ENCODE measurements around the gene MBNL2. TPM values are rescaled to one million over a fixed set of nuclear protein-coding genes. Genes with fewer than 3 reads are reported as not detected.

The MBNL2 gene
- total RNA-seq, 3 donors from 2014 or later (not counting 1 experiment from before 2014, with no cell fraction given), result 30.9 to 38.3 (median 33.1) TPM

GRCh38 chr13:97226013-97226412, 3.9 kb downstream of the MBNL2 start:
- H3K27ac ChIP-seq (ENCODE audit: low read length), result peak overlapping the region; percentile 80
- peak overlapping the region; percentile 93 for H3K27ac Mint-ChIP-seq
- no peaks in the 10 kb centered on the region for H3K27me3 Mint-ChIP-seq (ENCODE audit: low read depth in 2 of 2)
- ATAC-seq (no peak), DNase-seq (peak in 1 of 2 donors; percentile 9)
- peaks cover 42% of the 10 kb centered on the region for H3K4me1 ChIP-seq (ENCODE audit: control insufficient read depth, insufficient read depth, low read length)
- no peaks in the 10 kb centered on the region for H3K9me3 Mint-ChIP-seq
- no peaks in the 10 kb centered on the region for H3K27me3 ChIP-seq (ENCODE audit: control insufficient read depth, insufficient read depth, low read length)
- 87% methylated on average over 7 of the region's 8 CpGs for WGBS (ENCODE audit: insufficient coverage)
- no peak overlapping the region for H3K4me3 ChIP-seq (ENCODE audit: low read length)
- H3K9me3 ChIP-seq (ENCODE audit: control insufficient read depth, insufficient read depth, low read length), result no peaks in the 10 kb centered on the region
- intact Hi-C loops (cut with micrococcal nuclease), result loop anchor here (5.0 kb wide), 1 partner anchor 36 kb away; no protein-coding TSS in a partner anchor
- H3K4me3 Mint-ChIP-seq, result peak overlapping the region; percentile 96
- H3K36me3 Mint-ChIP-seq, result no peaks in the 10 kb centered on the region
- H3K36me3 ChIP-seq (ENCODE audit: control insufficient read depth, insufficient read depth, low read length), result no peaks in the 10 kb centered on the region
- H3K4me1 Mint-ChIP-seq, result peaks cover 72% of the 10 kb centered on the region in 2 donors
- no peak for TF ChIP-seq CTCF (IDR thresholded peaks at IDR 0.05)

- ATAC-seq (peak; percentile 57 to 78 (median 65)), DNase-seq (peak in 1 of 2 donors; percentile 81)
- Mint-ChIP-seq H3K27ac (peak overlapping the region; percentile 93), H3K9me3 (no peaks in the 10 kb centered on the region), H3K4me1 (peaks cover 72% of the 10 kb centered on the region in 2 donors), H3K36me3 (no peaks in the 10 kb centered on the region), H3K27me3 (ENCODE audit: low read depth in 2 of 2) (no peaks in the 10 kb centered on the region), H3K4me3 (peak overlapping the region; percentile 92)
- Histone ChIP-seq H3K4me1 (ENCODE audit: control insufficient read depth, insufficient read depth, low read length) (peaks cover 38% of the 10 kb centered on the region), H3K4me3 (ENCODE audit: low read length) (peak overlapping the region; percentile 12), H3K9me3 (ENCODE audit: control insufficient read depth, insufficient read depth, low read length) (no peaks in the 10 kb centered on the region), H3K27me3 (ENCODE audit: control insufficient read depth, insufficient read depth, low read length) (no peaks in the 10 kb centered on the region), H3K27ac (ENCODE audit: low read length) (peak overlapping the region; percentile 80), H3K36me3 (ENCODE audit: control insufficient read depth, insufficient read depth, low read length) (no peaks in the 10 kb centered on the region)
- intact Hi-C loops (cut with micrococcal nuclease), result loop anchor here (5.0 kb wide), 1 partner anchor 35 kb away; no protein-coding TSS in a partner anchor
- WGBS (ENCODE audit: insufficient coverage), result 5% methylated on average over 5 of the region's 6 CpGs
- no peak for TF ChIP-seq CTCF (IDR thresholded peaks at IDR 0.05)
Observed at GRCh38 chr13:97226788-97227627, 4.9 kb downstream of the MBNL2 start.

- no peaks in the 10 kb centered on the region for H3K36me3 ChIP-seq (ENCODE audit: control insufficient read depth, insufficient read depth, low read length)
- Mint-ChIP-seq H3K4me3 (no peak overlapping the region), H3K4me1 (peaks cover 69 to 75% of the 10 kb centered on the region in 2 donors), H3K27ac (peak overlapping the region in 1 of 2 donors; percentile 52), H3K36me3 (no peaks in the 10 kb centered on the region), H3K9me3 (no peaks in the 10 kb centered on the region), H3K27me3 (ENCODE audit: low read depth in 2 of 2) (no peaks in the 10 kb centered on the region)
- H3K9me3 ChIP-seq (ENCODE audit: control insufficient read depth, insufficient read depth, low read length), result no peaks in the 10 kb centered on the region
- TF ChIP-seq CTCF (IDR thresholded peaks at IDR 0.05), result no peak
- ATAC-seq (no peak), DNase-seq (no peak)
- H3K4me3 ChIP-seq (ENCODE audit: low read length), result no peak overlapping the region
- WGBS (ENCODE audit: insufficient coverage), result 88% methylated on average over 1 of the region's 3 CpGs
- no peaks in the 10 kb centered on the region for H3K27me3 ChIP-seq (ENCODE audit: control insufficient read depth, insufficient read depth, low read length)
- intact Hi-C loops (cut with micrococcal nuclease), result loop anchor here (5.0 kb wide), 1 partner anchor 33 kb away; no protein-coding TSS in a partner anchor
- H3K4me1 ChIP-seq (ENCODE audit: control insufficient read depth, insufficient read depth, low read length), result peaks cover 35% of the 10 kb centered on the region
- no peak overlapping the region for H3K27ac ChIP-seq (ENCODE audit: low read length)
Observed at GRCh38 chr13:97228850-97229521, 6.9 kb downstream of the MBNL2 start.
